ENCODE measurements around the gene DNAJA2. TPM values are rescaled to one million over a fixed set of nuclear protein-coding genes. Genes with fewer than 3 reads are reported as not detected.

Gene DNAJA2
- total RNA-seq, 2 experiments from 2014 or later, result 53.9 to 54.1 TPM

DNA sequence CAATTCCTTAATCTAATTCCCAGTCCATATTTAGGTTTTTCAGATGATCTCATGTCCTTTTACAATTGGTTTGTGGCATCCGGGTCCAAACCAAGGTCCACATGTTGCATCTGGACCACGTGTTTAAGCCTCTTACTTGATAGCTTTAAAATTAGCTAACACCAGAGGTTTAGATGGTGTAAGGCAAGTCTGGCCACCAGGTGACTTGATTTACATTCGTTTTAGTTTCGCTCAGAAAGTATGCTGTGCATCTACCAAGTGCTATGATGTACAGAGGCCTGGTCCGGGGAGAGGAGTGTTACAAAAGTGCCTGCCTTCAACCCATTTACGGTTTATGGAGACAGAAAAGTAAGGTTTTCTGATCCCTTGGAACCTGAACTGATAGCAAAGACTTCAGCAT lies 878 bp upstream of the DNAJA2 start:
- Mint-ChIP-seq H3K9me3 (ENCODE audit: insufficient read depth) (no peaks in the 10 kb centered on the region), H3K27me3 (ENCODE audit: low read depth) (no peaks in the 10 kb centered on the region), H3K36me3 (ENCODE audit: low read depth) (peaks cover 24% of the 10 kb centered on the region), H3K4me1 (ENCODE audit: low read depth) (peaks cover 43% of the 10 kb centered on the region), H3K27ac (peak overlapping the region; percentile 97), H3K4me3 (peak overlapping the region; percentile 92)
- DNase-seq (peak; percentile 54), ATAC-seq (peak; percentile 7)
- POLR2A ChIA-PET, result interaction anchor here (0.6 to 4.1 kb wide), 17 partner anchors 12 to 1635 kb away, joined by 3 to 38 read pairs (median 4); partner anchors contain the start of genes GPT2, N4BP1, PHKB and SHCBP1
- CTCF ChIA-PET, result interaction anchor here (0.7 to 2.2 kb wide), 11 partner anchors 9 to 169 kb away, joined by 3 to 8 read pairs (median 4); partner anchors contain the start of gene NETO2

DNA sequence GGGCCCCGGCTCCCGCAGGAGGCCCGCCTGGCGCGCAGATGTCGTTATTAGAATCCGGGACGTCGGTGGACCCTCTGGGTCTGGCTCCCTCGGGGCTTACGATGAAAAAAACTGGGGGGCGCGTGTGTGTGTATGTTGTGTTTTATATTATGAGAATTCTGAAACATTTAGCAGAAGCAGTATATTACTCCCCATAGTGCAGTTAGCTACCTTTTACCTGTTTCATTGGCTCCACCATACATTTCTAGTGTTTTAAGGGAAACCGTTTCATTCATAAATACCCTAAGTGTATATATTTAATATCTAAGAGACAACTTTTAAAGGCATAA lies 486 bp upstream of the DNAJA2 start:
- ChIA-PET POLR2A (interaction anchor here (0.6 to 4.1 kb wide), 18 partner anchors 12 to 1636 kb away, joined by 3 to 38 read pairs (median 4); partner anchors contain the start of genes GPT2, N4BP1, NETO2 and PHKB), CTCF (interaction anchor here (0.7 to 2.2 kb wide), 10 partner anchors 10 to 170 kb away, joined by 3 to 8 read pairs (median 4); partner anchors contain the start of gene NETO2)
- DNase-seq, result no peak
- Mint-ChIP-seq H3K27me3 (ENCODE audit: low read depth) (no peaks in the 10 kb centered on the region), H3K4me3 (peak overlapping the region; percentile 92), H3K4me1 (ENCODE audit: low read depth) (peaks cover 45% of the 10 kb centered on the region), H3K36me3 (ENCODE audit: low read depth) (peaks cover 26% of the 10 kb centered on the region), H3K27ac (peak overlapping the region; percentile 97), H3K9me3 (ENCODE audit: insufficient read depth) (no peaks in the 10 kb centered on the region)
- ATAC-seq, result no peak

DNA sequence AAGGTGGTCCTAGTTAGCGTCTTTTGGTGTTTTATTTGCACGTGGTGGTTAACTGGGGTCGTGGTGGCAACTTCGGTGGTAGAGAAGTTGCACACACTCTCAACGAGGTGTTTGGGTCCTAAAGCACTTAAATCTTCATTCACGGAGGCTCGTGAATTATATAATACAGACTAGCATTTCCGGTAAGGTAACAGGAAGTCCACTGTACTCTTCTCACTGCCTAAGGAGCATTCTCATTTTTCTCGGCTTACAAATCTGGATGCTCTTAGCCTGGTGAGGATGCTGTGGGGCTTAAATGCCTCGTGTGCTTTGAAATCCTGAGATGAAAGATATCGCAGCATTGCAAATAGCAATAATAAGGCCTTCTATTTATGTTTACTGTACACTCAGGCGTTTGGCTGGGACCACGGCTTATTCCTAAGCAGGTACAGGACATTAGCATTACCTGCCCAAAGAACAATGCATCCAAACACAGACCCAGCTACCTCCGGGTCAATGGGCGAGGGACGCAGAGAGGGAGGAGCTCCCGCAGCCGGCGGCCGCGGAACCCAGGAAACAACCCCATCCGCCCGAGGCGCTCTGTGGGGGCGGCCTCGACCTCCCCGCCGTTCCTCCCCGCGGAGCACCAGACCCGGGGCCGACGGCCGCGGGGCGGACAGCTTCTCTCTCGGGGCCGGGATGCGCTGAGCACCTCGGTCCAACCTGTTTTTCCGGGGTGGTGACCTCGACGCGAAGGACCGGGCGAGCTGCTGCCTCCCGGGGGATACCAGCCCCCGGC lies 856 bp downstream of the DNAJA2 start:
- DNase-seq (peak; percentile 63), ATAC-seq (peak; percentile 59)
- ChIA-PET POLR2A (interaction anchor here (0.5 to 4.1 kb wide), 15 partner anchors 10 to 489 kb away, joined by 3 to 38 read pairs (median 3); partner anchors contain the start of genes ITFG1 and PHKB), CTCF (interaction anchor here (1.1 to 2.2 kb wide), 8 partner anchors 10 to 282 kb away, joined by 3 to 7 read pairs (median 4); no protein-coding TSS in a partner anchor)
- H3K4me3 Mint-ChIP-seq, result peak overlapping the region; percentile 96
- H3K27ac Mint-ChIP-seq, result peak overlapping the region; percentile 95
- H3K4me1 Mint-ChIP-seq (ENCODE audit: low read depth), result peaks cover 45% of the 10 kb centered on the region
- no peaks in the 10 kb centered on the region for H3K27me3 Mint-ChIP-seq (ENCODE audit: low read depth)
- no peaks in the 10 kb centered on the region for H3K9me3 Mint-ChIP-seq (ENCODE audit: insufficient read depth)
- peaks cover 38% of the 10 kb centered on the region for H3K36me3 Mint-ChIP-seq (ENCODE audit: low read depth)

DNA sequence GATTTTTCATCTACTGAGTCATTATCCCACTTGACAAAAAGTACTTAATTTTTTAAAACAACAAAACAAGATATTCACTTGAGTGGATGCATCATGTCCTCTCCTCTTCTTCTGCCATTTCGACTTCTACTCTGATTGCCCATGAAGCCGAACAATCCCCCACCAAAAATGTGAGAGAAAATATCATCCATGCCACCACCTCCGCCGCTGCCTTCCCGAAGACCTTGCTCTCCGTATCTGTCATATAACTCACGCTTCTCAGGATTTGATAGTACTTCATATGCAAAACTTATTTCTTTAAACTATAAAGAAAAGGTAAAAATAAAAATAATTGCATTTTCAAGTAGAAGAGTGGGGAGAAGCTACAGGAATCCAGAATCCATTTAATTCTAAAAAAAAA lies 2.2 kb downstream of the DNAJA2 start:
- Mint-ChIP-seq H3K9me3 (ENCODE audit: insufficient read depth) (no peaks in the 10 kb centered on the region), H3K4me3 (peak overlapping the region; percentile 44), H3K27me3 (ENCODE audit: low read depth) (no peaks in the 10 kb centered on the region), H3K27ac (peak overlapping the region; percentile 27), H3K36me3 (ENCODE audit: low read depth) (peaks cover 50% of the 10 kb centered on the region), H3K4me1 (ENCODE audit: low read depth) (peaks cover 38% of the 10 kb centered on the region)
- DNase-seq (no peak), ATAC-seq (no peak)
- POLR2A ChIA-PET, result interaction anchor here (4.1 kb wide), 1 partner anchor 9 kb away, joined by 38 read pairs; no protein-coding TSS in a partner anchor
- CTCF ChIA-PET, result interaction anchor here (0.6 to 1.9 kb wide), 2 partner anchors 9 to 1188 kb away, joined by 3 to 5 read pairs; no protein-coding TSS in a partner anchor

DNA sequence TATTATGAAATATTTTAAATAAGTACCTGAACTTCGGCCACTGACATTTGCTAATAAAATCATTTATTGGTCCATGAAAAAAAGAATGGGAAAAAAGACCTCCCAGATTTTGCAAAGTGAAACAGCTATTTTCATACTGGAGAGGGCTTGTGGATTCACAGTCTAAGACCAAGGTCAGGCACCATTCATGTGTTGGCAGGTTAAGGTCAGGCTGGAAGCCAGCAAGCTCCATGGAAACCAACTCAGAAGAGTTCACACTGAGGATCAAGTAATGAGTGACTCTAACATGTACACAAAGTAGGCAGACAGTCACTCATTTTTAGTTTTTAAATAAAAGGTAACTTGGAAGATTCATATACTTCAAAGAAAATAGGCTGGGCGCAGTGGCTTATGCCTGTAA lies 3.4 kb downstream of the DNAJA2 start:
- ATAC-seq (no peak), DNase-seq (no peak)
- H3K4me1 Mint-ChIP-seq (ENCODE audit: low read depth), result peaks cover 31% of the 10 kb centered on the region
- no peaks in the 10 kb centered on the region for H3K9me3 Mint-ChIP-seq (ENCODE audit: insufficient read depth)
- H3K27me3 Mint-ChIP-seq (ENCODE audit: low read depth), result no peaks in the 10 kb centered on the region
- ChIA-PET POLR2A (interaction anchor here (0.6 kb wide), 1 partner anchor 27 kb away, joined by 3 read pairs; no protein-coding TSS in a partner anchor), CTCF (interaction anchor here (0.9 to 1.9 kb wide), 4 partner anchors 8 to 174 kb away, joined by 3 to 6 read pairs (median 4); partner anchors contain the start of gene NETO2)
- H3K36me3 Mint-ChIP-seq (ENCODE audit: low read depth), result peaks cover 53% of the 10 kb centered on the region
- H3K27ac Mint-ChIP-seq, result no peak overlapping the region
- H3K4me3 Mint-ChIP-seq, result no peak overlapping the region

- Mint-ChIP-seq H3K27ac (no peak overlapping the region), H3K36me3 (ENCODE audit: low read depth) (peaks cover 70% of the 10 kb centered on the region), H3K4me1 (ENCODE audit: low read depth) (peaks cover 27% of the 10 kb centered on the region), H3K9me3 (ENCODE audit: insufficient read depth) (no peaks in the 10 kb centered on the region), H3K4me3 (no peak overlapping the region), H3K27me3 (ENCODE audit: low read depth) (no peaks in the 10 kb centered on the region)
- POLR2A ChIA-PET, result no interaction called here
- CTCF ChIA-PET, result interaction anchor here (0.6 kb wide), 1 partner anchor 17 kb away, joined by 4 read pairs; no protein-coding TSS in a partner anchor
- no peak for DNase-seq
- ATAC-seq, result no peak
Observed at GRCh38 chr16:46968063-46968435, 5.4 kb downstream of the DNAJA2 start.

DNA sequence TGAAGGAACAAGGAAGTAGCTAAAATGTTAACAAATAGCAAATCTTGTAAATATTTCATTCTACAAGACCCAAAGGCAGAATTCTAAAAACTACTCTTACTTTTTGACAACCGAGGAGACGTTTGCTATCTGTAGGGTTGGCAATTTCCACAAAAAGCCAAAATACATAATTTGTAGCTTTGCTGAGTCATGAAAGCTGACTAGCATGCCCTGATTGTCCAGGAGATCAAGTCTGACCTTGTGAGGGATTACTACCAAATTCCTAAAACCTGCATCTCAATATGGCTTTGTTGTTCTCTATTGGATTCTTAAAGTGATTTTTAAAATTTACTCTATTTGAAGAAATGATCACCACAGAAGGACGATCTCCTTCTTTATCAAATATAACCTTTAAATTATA lies 10.8 kb downstream of the DNAJA2 start:
- Mint-ChIP-seq H3K36me3 (ENCODE audit: low read depth) (peaks cover 68% of the 10 kb centered on the region), H3K27me3 (ENCODE audit: low read depth) (no peaks in the 10 kb centered on the region), H3K27ac (peak overlapping the region; percentile 82), H3K4me3 (no peak overlapping the region), H3K9me3 (ENCODE audit: insufficient read depth) (no peaks in the 10 kb centered on the region), H3K4me1 (ENCODE audit: low read depth) (peaks cover 22% of the 10 kb centered on the region)
- ChIA-PET CTCF (interaction anchor here (1.0 to 1.8 kb wide), 7 partner anchors 8 to 179 kb away, joined by 3 to 6 read pairs (median 4); partner anchors contain the start of gene DNAJA2), POLR2A (interaction anchor here (1.1 to 3.2 kb wide), 2 partner anchors 11 to 134 kb away, joined by 3 to 38 read pairs; partner anchors contain the start of gene DNAJA2)
- ATAC-seq, result no peak
- no peak for DNase-seq

DNA sequence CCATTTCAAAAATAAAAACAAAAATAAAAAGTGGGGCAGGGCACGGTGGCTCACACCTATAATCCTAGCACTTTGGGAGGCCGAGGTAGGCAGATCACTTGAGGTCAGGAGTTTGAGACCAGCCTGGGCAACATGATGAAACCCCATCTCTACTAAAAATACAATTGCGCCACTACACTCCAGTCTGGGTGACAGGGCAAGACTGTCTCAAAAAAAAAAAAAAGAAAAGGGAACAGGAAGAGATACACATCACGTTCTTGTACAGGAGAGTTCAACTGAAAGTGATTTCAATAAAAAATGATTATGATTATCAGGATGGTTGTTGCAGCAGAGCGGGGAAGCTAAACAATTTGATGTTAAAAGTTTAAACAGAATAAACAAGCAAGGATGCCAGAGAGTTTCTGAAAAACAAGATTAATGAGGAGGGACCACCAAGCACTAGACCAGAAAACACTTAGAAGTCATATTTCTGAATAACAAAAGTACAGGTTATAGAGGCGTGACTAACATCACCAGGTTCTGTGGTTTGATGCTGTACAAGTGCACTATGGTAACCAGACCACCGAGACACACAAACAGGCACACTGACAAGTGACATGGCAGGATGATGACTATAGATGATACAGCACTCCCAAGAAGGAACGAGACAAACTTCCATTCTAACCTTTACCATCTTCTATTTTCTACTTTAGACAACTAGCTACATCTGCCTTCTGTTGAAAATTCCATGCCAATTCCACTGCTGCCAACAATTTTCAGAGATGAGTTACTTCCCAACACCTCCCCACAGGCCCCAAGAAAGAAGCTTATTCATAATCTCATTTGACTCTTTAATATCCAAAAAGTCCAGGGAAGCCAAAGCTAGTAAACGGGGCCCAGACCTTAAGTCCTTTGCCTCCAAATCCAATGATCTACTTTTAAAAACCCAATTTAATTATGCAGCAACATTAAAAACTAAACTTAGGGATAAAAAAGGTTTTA lies 11.8 kb downstream of the DNAJA2 start:
- peaks cover 22% of the 10 kb centered on the region for H3K4me1 Mint-ChIP-seq (ENCODE audit: low read depth)
- peak overlapping the region; percentile 82 for H3K27ac Mint-ChIP-seq
- ChIA-PET POLR2A (interaction anchor here (0.6 to 3.2 kb wide), 4 partner anchors 10 to 133 kb away, joined by 3 to 38 read pairs (median 4); partner anchors contain the start of gene DNAJA2), CTCF (interaction anchor here (1.0 to 1.8 kb wide), 7 partner anchors 9 to 180 kb away, joined by 3 to 6 read pairs (median 4); partner anchors contain the start of gene DNAJA2)
- no peaks in the 10 kb centered on the region for H3K9me3 Mint-ChIP-seq (ENCODE audit: insufficient read depth)
- ATAC-seq (peak; percentile 92), DNase-seq (peak; percentile 65)
- no peak overlapping the region for H3K4me3 Mint-ChIP-seq
- peaks cover 66% of the 10 kb centered on the region for H3K36me3 Mint-ChIP-seq (ENCODE audit: low read depth)
- no peaks in the 10 kb centered on the region for H3K27me3 Mint-ChIP-seq (ENCODE audit: low read depth)

DNA sequence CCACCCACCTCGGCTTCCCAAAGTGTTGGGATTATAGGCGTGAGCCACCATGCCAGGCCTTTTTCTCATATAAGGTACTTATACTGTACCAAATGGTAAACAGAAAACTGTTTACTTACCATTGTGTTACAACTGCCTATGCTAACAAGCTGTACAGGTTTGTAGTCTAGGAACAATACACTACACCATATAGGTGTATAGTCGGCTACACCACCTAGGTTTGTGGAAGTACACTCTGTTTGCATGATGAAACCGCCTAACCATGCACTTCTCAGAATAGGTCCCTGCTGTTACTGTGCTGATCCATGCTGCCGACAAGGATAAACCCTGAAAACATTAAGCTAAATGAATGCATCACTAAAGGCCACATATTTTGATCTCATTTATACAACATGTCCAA lies 18.9 kb downstream of the DNAJA2 start:
- ATAC-seq (no peak), DNase-seq (no peak)
- peaks cover 29% of the 10 kb centered on the region for H3K36me3 Mint-ChIP-seq (ENCODE audit: low read depth)
- no peak overlapping the region for H3K4me3 Mint-ChIP-seq
- no peaks in the 10 kb centered on the region for H3K9me3 Mint-ChIP-seq (ENCODE audit: insufficient read depth)
- H3K27me3 Mint-ChIP-seq (ENCODE audit: low read depth), result no peaks in the 10 kb centered on the region
- H3K27ac Mint-ChIP-seq, result no peak overlapping the region
- H3K4me1 Mint-ChIP-seq (ENCODE audit: low read depth), result no peaks in the 10 kb centered on the region
- CTCF ChIA-PET, result no interaction called here
- POLR2A ChIA-PET, result no interaction called here

DNA sequence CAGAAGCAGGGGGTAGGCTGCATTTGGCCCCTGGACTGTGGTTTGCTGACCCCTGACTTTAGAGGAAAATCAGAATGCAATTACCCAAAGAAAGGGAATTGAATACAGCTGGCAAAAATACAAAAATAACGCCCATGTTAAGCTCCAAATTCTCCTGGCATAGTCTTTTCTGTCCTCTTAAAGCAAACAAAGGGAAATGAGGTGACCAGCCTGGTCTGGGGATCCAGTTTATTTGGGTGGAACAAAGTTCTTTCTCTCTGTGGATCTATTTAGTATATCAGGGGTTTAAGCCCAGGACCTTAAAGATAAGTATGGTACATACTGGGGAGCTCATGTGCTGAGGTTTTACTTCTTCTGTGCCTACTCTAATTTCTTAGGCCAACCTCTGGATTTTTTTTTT lies 23.5 kb downstream of the DNAJA2 start:
- POLR2A ChIA-PET, result interaction anchor here (0.6 kb wide), 1 partner anchor 17 kb away, joined by 3 read pairs; no protein-coding TSS in a partner anchor
- DNase-seq (no peak), ATAC-seq (no peak)
- H3K27ac Mint-ChIP-seq, result no peak overlapping the region
- no peaks in the 10 kb centered on the region for H3K4me1 Mint-ChIP-seq (ENCODE audit: low read depth)
- H3K9me3 Mint-ChIP-seq (ENCODE audit: insufficient read depth), result no peaks in the 10 kb centered on the region
- H3K36me3 Mint-ChIP-seq (ENCODE audit: low read depth), result peaks cover 7% of the 10 kb centered on the region
- H3K4me3 Mint-ChIP-seq, result no peak overlapping the region
- no peaks in the 10 kb centered on the region for H3K27me3 Mint-ChIP-seq (ENCODE audit: low read depth)
- CTCF ChIA-PET, result interaction anchor here (0.9 to 1.1 kb wide), 2 partner anchors 20 to 192 kb away, joined by 3 read pairs; no protein-coding TSS in a partner anchor

All from activated CD8-positive, alpha-beta T cell treated with anti-CD3 and anti-CD28 coated beads, Interleukin-2, amount 10 ng/mL, durations not matched to agents 7 days and 5 days (primary cell).